H1 (cell line): ENCODE measurements around the gene FRMD4A. TPM values are rescaled to one million over a fixed set of nuclear protein-coding genes. Genes with fewer than 3 reads are reported as not detected.

ENCODE experiments used
- CTCF ChIA-PET: fragments of 300-600 bp; sonication (Branson Sonifier 250); formaldehyde crosslinking; loops from one replicate; lab custom pipeline; 2021; ENCODE audit not compliant: partially characterized antibody; lab: Charles Lee
- POLR2A ChIA-PET: fragments of 300-600 bp; sonication (Branson Sonifier 250); formaldehyde crosslinking; loops from one replicate; lab custom pipeline; 2021; ENCODE audit warnings: inconsistent platforms; ENCODE audit not compliant: partially characterized antibody; lab: Charles Lee
- DNase-seq, 2 experiments: peaks; one replicate each; pipeline versions ENCODE4 v3.0.0 to v3.0.0-alpha.2; 2010 to 2022; ENCODE audit warnings: low spot score in 2 of 2, low read depth in 1 of 2, mixed read lengths in 1 of 2
- FAIRE-seq: peaks from 2 replicates; lab custom pipeline; 2011; peaks lifted over from hg19 to GRCh38; lab: Jason Lieb, UNC
- H2AFZ ChIP-seq: 2 replicates; pipeline ENCODE4 v1.8.1; 2012; ENCODE audit warnings: low read length, inconsistent platforms
- H2AK5ac ChIP-seq: 2 replicates; pipeline ENCODE4 v1.6.1; 2013; ENCODE audit warnings: low read depth, low read length
- H2BK120ac ChIP-seq: replicated peaks from 2 replicates; pipeline ENCODE3; 2013; ENCODE audit warnings: low read depth, low read length, inconsistent platforms
- H2BK12ac ChIP-seq: 2 replicates; pipeline ENCODE4 v1.6.1; 2013; ENCODE audit warnings: low read depth, low read length
- H2BK15ac ChIP-seq: 2 replicates; pipeline ENCODE4 v1.6.1; 2013; ENCODE audit warnings: low read length
- H2BK20ac ChIP-seq: 2 replicates; pipeline ENCODE4 v1.6.1; 2013; ENCODE audit warnings: low read length
- H2BK5ac ChIP-seq: 2 replicates; pipeline ENCODE4 v1.6.1; 2013; ENCODE audit warnings: low read depth, low read length
- H3K14ac ChIP-seq: 2 replicates; pipeline ENCODE4 v1.6.1; 2013; ENCODE audit warnings: inconsistent platforms; ENCODE audit not compliant: insufficient read length
- H3K18ac ChIP-seq: 2 replicates; pipeline ENCODE4 v1.6.1; 2013; ENCODE audit warnings: low read length; ENCODE audit errors: extremely low read depth
- H3K23ac ChIP-seq: 2 replicates; pipeline ENCODE4 v1.6.1; 2013; ENCODE audit warnings: inconsistent platforms; ENCODE audit not compliant: insufficient read length
- H3K23me2 ChIP-seq: 2 replicates; pipeline ENCODE4 v1.6.1; 2013; ENCODE audit warnings: low read depth, low read length
- H3K27ac ChIP-seq: 2 replicates; pipeline ENCODE4 v1.6.1; 2011; ENCODE audit warnings: low read depth, low read length, inconsistent platforms
- H3K27me3 ChIP-seq, 4 experiments: replicated peaks in 1 of 4; 1 replicate in 1 of 4; 2 replicates in 3 of 4; pipeline versions ENCODE4 v1.6.1 to v1.8.1; 2011 to 2013; ENCODE audit warnings: low read length in 3 of 4, mild to moderate bottlenecking in 3 of 4, inconsistent platforms in 2 of 4, mixed read lengths in 2 of 4, moderate library complexity in 1 of 4; ENCODE audit not compliant: control insufficient read depth in 3 of 4, insufficient read depth in 3 of 4; ENCODE audit errors: extremely low read depth in 1 of 4
- H3K36me3 ChIP-seq, 4 experiments: 2 replicates each; pipeline versions ENCODE4 v1.6.1 to v1.8.1; 2011 to 2013; ENCODE audit warnings: mild to moderate bottlenecking in 4 of 4, low read length in 3 of 4, moderate library complexity in 2 of 4, control low read depth in 1 of 4, inconsistent platforms in 1 of 4; ENCODE audit not compliant: insufficient read depth in 4 of 4, control insufficient read depth in 2 of 4
- H3K4ac ChIP-seq: replicated peaks from 2 replicates; pipeline ENCODE3; 2013; ENCODE audit warnings: low read length, low read depth, mixed read lengths, inconsistent platforms; ENCODE audit not compliant: insufficient read length
- H3K4me1 ChIP-seq, 4 experiments: replicated peaks in 1 of 4; 1 replicate in 1 of 4; 2 replicates in 3 of 4; pipeline versions ENCODE4 v1.6.1 to v1.8.1; 2011 to 2013; ENCODE audit warnings: low read length in 3 of 4, inconsistent platforms in 2 of 4, mixed read lengths in 1 of 4; ENCODE audit not compliant: insufficient read depth in 4 of 4, control insufficient read depth in 3 of 4
- H3K4me2 ChIP-seq, 2 experiments: 2 replicates each; pipeline versions ENCODE4 v1.6.1 to v1.8.1; 2011 to 2013; ENCODE audit warnings: low read depth in 2 of 2, low read length in 2 of 2, control low read depth in 1 of 2, inconsistent platforms in 1 of 2, mild to moderate bottlenecking in 1 of 2; ENCODE audit not compliant: insufficient read depth in 1 of 2
- H3K4me3 ChIP-seq, 4 experiments: fragments of 200-600, 300-600 bp in 1 of 4; sonication (generic), shearing (Covaris generic), sonication (Bioruptor Twin) in 1 of 4; 2 replicates each; pipeline versions ENCODE4 v1.5.1 to v1.8.1; 2011 to 2016; ENCODE audit warnings: low read length in 4 of 4, low read depth in 3 of 4, control low read depth in 2 of 4, inconsistent platforms in 2 of 4, mild to moderate bottlenecking in 2 of 4, mixed read lengths in 1 of 4, moderate library complexity in 1 of 4; ENCODE audit not compliant: insufficient read depth in 2 of 4; ENCODE audit errors: extremely low read depth in 1 of 4
- H3K56ac ChIP-seq: replicated peaks from 2 replicates; pipeline ENCODE3; 2013; ENCODE audit warnings: low read depth, mild to moderate bottlenecking, mixed read lengths, low read length, inconsistent platforms; ENCODE audit not compliant: insufficient read length
- H3K79me1 ChIP-seq: 2 replicates; pipeline ENCODE4 v1.6.1; 2013; ENCODE audit warnings: low read depth, low read length, control low read depth
- H3K79me2 ChIP-seq, 2 experiments: 2 replicates each; pipeline versions ENCODE4 v1.6.1 to v1.8.1; 2012 to 2013; ENCODE audit warnings: low read length in 2 of 2, mild to moderate bottlenecking in 2 of 2, inconsistent platforms in 1 of 2; ENCODE audit not compliant: insufficient read depth in 2 of 2, control insufficient read depth in 1 of 2
- H3K9ac ChIP-seq, 4 experiments: replicated peaks in 1 of 4; 1 replicate in 1 of 4; 2 replicates in 3 of 4; pipeline versions ENCODE4 v1.6.1 to v1.8.1; 2011 to 2013; ENCODE audit warnings: low read depth in 3 of 4, low read length in 3 of 4, control low read depth in 2 of 4, mild to moderate bottlenecking in 2 of 4, moderate library complexity in 2 of 4, inconsistent platforms in 1 of 4; ENCODE audit errors: extremely low read depth in 1 of 4
- H3K9me3 ChIP-seq, 2 experiments: 2 replicates each; pipeline versions ENCODE4 v1.6.1 to v1.8.1; 2012 to 2013; ENCODE audit warnings: mild to moderate bottlenecking in 2 of 2, moderate library complexity in 2 of 2, control low read depth in 1 of 2, inconsistent platforms in 1 of 2, low read depth in 1 of 2, low read length in 1 of 2, mixed read lengths in 1 of 2; ENCODE audit not compliant: insufficient read depth in 2 of 2
- H4K20me1 ChIP-seq, 2 experiments: replicated peaks in 1 of 2; 2 replicates each; pipeline versions ENCODE3 to v1.8.1; 2011 to 2013; ENCODE audit warnings: inconsistent platforms in 2 of 2, low read length in 2 of 2, mild to moderate bottlenecking in 1 of 2; ENCODE audit not compliant: insufficient read depth in 2 of 2, control insufficient read depth in 1 of 2
- H4K5ac ChIP-seq: 2 replicates; pipeline ENCODE4 v1.6.1; 2013; ENCODE audit warnings: low read length, low read depth, mixed read lengths, inconsistent platforms; ENCODE audit not compliant: insufficient read length
- H4K8ac ChIP-seq: 2 replicates; pipeline ENCODE4 v1.8.0; 2013; ENCODE audit warnings: mild to moderate bottlenecking, moderate library complexity, low read length, inconsistent platforms; ENCODE audit not compliant: insufficient read depth; ENCODE audit errors: extremely low read depth
- H4K91ac ChIP-seq: replicated peaks from 2 replicates; pipeline ENCODE3; 2013; ENCODE audit warnings: low read length, mixed read lengths, inconsistent platforms; ENCODE audit not compliant: insufficient read length
- BACH1 ChIP-seq: IDR thresholded peaks from 2 replicates; pipeline ENCODE4 v1.6.1; 2012; ENCODE audit warnings: low read length, improper control_type of control experiment
- BCL11A ChIP-seq, 2 experiments: IDR thresholded peaks; one replicate each; pipeline ENCODE4 v1.6.1; 2011; ENCODE audit warnings: low read depth in 2 of 2, low read length in 2 of 2, mild to moderate bottlenecking in 2 of 2
- CBX5 ChIP-seq: fragments of 300-800, 300-1000 bp; sonication (generic); IDR thresholded peaks from 2 replicates; pipeline ENCODE4 v1.7.1; 2016; ENCODE audit warnings: antibody characterized with exemption, low read length, low read depth
- CHD1 ChIP-seq: IDR thresholded peaks from 2 replicates; pipeline ENCODE4 v1.6.1; 2012; ENCODE audit warnings: low read depth, low read length, improper control_type of control experiment
- CHD2 ChIP-seq: IDR thresholded peaks from 2 replicates; pipeline ENCODE4 v1.6.1; 2012; ENCODE audit warnings: low read length, improper control_type of control experiment
- EGR1 ChIP-seq: IDR thresholded peaks from 2 replicates; pipeline ENCODE4 v1.6.1; 2011; ENCODE audit warnings: low read depth, low read length, borderline replicate concordance
- HDAC6 ChIP-seq: IDR thresholded peaks from one replicate; pipeline ENCODE4 v1.7.1; 2012; ENCODE audit warnings: low read depth, mild to moderate bottlenecking, inconsistent platforms, low read length, moderate library complexity
- KDM1A ChIP-seq: fragments of 200-600, 300-600 bp; sonication (generic); IDR thresholded peaks from 2 replicates; pipeline ENCODE4 v1.7.1; 2016; ENCODE audit warnings: mild to moderate bottlenecking, low read length, borderline replicate concordance
- POU5F1 ChIP-seq: IDR thresholded peaks from 2 replicates; pipeline ENCODE4 v1.6.1; 2011; ENCODE audit warnings: low read depth, mild to moderate bottlenecking, low read length, moderate library complexity
- RFX5 ChIP-seq: IDR thresholded peaks from 2 replicates; pipeline ENCODE4 v1.6.1; 2011; ENCODE audit warnings: low read depth, low read length, improper control_type of control experiment, borderline replicate concordance
- SIRT6 ChIP-seq: IDR thresholded peaks from one replicate; pipeline ENCODE4 v1.7.1; 2012; ENCODE audit warnings: low read length, inconsistent platforms
- TCF12 ChIP-seq: IDR thresholded peaks from 2 replicates; pipeline ENCODE4 v1.6.1; 2011; ENCODE audit warnings: low read depth, mild to moderate bottlenecking, low read length
- USF2 ChIP-seq: IDR thresholded peaks from 2 replicates; pipeline ENCODE4 v1.6.1; 2011; ENCODE audit warnings: low read length, improper control_type of control experiment
- ZNF274 ChIP-seq: IDR thresholded peaks from 2 replicates; pipeline ENCODE4 v1.7.0; 2012; ENCODE audit warnings: low read length, borderline replicate concordance; ENCODE audit errors: extremely low read depth
- WGBS, 2 experiments: shearing (Covaris generic) in 1 of 2; methylation state at CpG; one replicate each; pipeline versions ENCODE4 v1.1.6 to v1.1.7; 2013 to 2015; ENCODE audit warnings: low lambda C conversion rate in 2 of 2, mixed read lengths in 2 of 2, inconsistent platforms in 1 of 2, low coverage in 1 of 2, missing lambda C conversion rate in 1 of 2; ENCODE audit not compliant: insufficient replicate concordance in 2 of 2, insufficient coverage in 1 of 2, insufficient read length in 1 of 2; ENCODE audit errors: extremely low coverage in 1 of 2, missing lambda C conversion rate in 1 of 2; 5-methylcytosine and 5-hydroxymethylcytosine counted together
- polyA plus RNA-seq, 7 experiments: library from polyadenylated mRNA; depleted of rRNA in 3 of 7; stranded (reverse) in 5 of 7; unstranded in 2 of 7; fragments of >200 nt in 5 of 7; fragments of 200-250 nt in 2 of 7; gene quantifications; 1 replicate in 5 of 7; 2 replicates in 1 of 7; 4 replicates in 1 of 7; pipeline versions ENCODE4 v1.2.1 to v1.2.3, GENCODE V29; 2011 to 2013; ENCODE audit warnings: missing spikeins in 2 of 7, mixed read lengths in 2 of 7
- total RNA-seq: library from RNA; stranded (reverse); fragmentation: NEBNext Ultra II Directional; extraction: Animal tissue kit (Norgen Biotek cat#: 25700); gene quantifications from 2 replicates; pipeline ENCODE4 v1.2.1, GENCODE V29; 2021

Gene FRMD4A
- total and polyA plus RNA-seq, 2 of the 8 experiments (the other 6 are each of a cell fraction or from before 2014, with no cell fraction given), result 38.6 to 39.6 TPM

GRCh38 chr10:13812804-13813203, 517.9 kb downstream of the FRMD4A start:
- H3K9me3 ChIP-seq, result peaks cover 12 to 14% of the 10 kb centered on the region in 2 experiments; a peak in 3 of 4 replicates
- POLR2A ChIA-PET, result interaction anchor here (1.1 kb wide), 1 partner anchor 68 kb away, joined by 4 read pairs; no protein-coding TSS in a partner anchor
- CTCF ChIA-PET, result interaction anchor here (1.2 kb wide), 1 partner anchor 39 kb away, joined by 4 read pairs; no protein-coding TSS in a partner anchor
- H3K9ac ChIP-seq, result no peak overlapping the region
- DNase-seq, result no peak
- H3K56ac ChIP-seq, result no peak overlapping the region
- no peak overlapping the region for H4K5ac ChIP-seq
- H2BK5ac ChIP-seq, result no peak overlapping the region
- no peak overlapping the region for H4K8ac ChIP-seq
- peaks cover 2 to 16% (median 10%) of the 10 kb centered on the region in 4 experiments for H3K4me1 ChIP-seq
- H3K79me1 ChIP-seq, result 0 out of 2 replicates have a peak, but pooled peaks cover 4% of the 10 kb centered on the region
- H3K27ac ChIP-seq, result no peak overlapping the region
- no peak overlapping the region for H3K4ac ChIP-seq
- no peaks in the 10 kb centered on the region for H4K20me1 ChIP-seq
- no peaks in the 10 kb centered on the region; a peak in 1 of 8 replicates for H3K36me3 ChIP-seq
- H4K91ac ChIP-seq, result no peak overlapping the region
- H2AFZ ChIP-seq, result no peak overlapping the region
- WGBS, 2 experiments, result 93% methylated on average over 11 of the region's 11 CpGs; no CpG with 5 or more reads in 1 of the 2 experiments
- no peak overlapping the region for H3K23ac ChIP-seq
- no peak overlapping the region for H3K4me2 ChIP-seq
- no peaks in the 10 kb centered on the region for H3K27me3 ChIP-seq
- no peaks in the 10 kb centered on the region for H3K79me2 ChIP-seq
- 0 out of 2 replicates have a peak, but pooled peaks cover 2% of the 10 kb centered on the region for H3K23me2 ChIP-seq
- H2BK120ac ChIP-seq, result no peak overlapping the region
- H2BK15ac ChIP-seq, result no peak overlapping the region
- H3K14ac ChIP-seq, result no peak overlapping the region
- no peak overlapping the region for H3K4me3 ChIP-seq
- H2BK20ac ChIP-seq, result no peak overlapping the region
- H2AK5ac ChIP-seq, result no peak overlapping the region
- no peak overlapping the region for H3K18ac ChIP-seq
- no peak overlapping the region for H2BK12ac ChIP-seq
- no peak for FAIRE-seq
- TF ChIP-seq EGR1 (no peak), RFX5 (no peak), TCF12 (no peak), POU5F1 (no peak), BACH1 (no peak), CBX5 (no peak), KDM1A (no peak), ZNF274 (no peak), BCL11A (IDR thresholded peaks at IDR 0.05; ENCODE audit: low read depth in 2 of 2, low read length in 2 of 2) (no peak), HDAC6 (no peak), CHD1 (no peak), CHD2 (no peak), USF2 (no peak), SIRT6 (no peak)
